Stimulated activated CD4-positive, alpha-beta T cell treated with anti-CD3 and anti-CD28 coated beads, TNF-alpha, amount 100 ng/mL, for 4 hours (primary cell): ENCODE measurements around the gene VIM.

Experiments
- DNase-seq, 3 experiments: peaks; one replicate each; pipeline ENCODE4 v3.0.0-alpha.2; 2020; ENCODE audit warnings: low read depth in 3 of 3

VIM gene

DNA sequence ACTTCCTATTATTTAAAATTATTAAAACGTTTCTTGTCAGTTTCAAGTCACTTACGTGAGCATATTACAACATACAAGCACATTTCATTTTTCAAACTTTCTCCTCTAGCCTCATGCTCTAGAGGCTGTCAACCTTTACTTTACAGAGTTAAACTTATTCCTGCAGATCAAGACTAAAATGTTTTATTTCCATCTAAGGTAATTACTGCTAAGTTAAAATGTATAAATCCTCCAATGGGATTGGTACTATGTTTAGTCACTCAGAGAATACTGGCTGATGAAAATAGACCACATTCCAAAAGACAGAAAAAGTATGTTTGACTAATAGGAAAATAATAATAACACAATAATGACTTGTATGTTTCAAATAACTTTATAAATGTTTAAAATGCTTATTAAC lies 18.2 kb upstream of the VIM start:
- DNase-seq, result no peak

DNA sequence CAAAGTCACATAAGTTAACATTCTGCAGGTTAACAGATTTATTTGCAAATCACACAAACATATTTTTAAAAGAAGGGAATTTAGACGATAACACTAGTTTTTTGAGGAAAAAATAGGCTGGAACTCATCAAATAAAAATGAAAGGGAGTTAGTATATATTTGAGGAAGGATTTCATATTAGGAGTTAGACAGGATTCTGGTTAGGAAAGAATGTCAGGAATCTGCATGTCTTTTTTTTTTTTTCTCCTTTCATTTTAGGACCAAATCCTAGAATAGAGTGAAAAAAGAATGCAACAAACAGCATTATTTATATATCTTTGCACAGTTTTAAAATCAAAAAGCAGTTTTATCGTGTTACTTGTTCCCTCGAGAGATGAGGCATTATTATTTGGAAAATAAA lies 17.7 kb upstream of the VIM start:
- DNase-seq, result no peak

DNA sequence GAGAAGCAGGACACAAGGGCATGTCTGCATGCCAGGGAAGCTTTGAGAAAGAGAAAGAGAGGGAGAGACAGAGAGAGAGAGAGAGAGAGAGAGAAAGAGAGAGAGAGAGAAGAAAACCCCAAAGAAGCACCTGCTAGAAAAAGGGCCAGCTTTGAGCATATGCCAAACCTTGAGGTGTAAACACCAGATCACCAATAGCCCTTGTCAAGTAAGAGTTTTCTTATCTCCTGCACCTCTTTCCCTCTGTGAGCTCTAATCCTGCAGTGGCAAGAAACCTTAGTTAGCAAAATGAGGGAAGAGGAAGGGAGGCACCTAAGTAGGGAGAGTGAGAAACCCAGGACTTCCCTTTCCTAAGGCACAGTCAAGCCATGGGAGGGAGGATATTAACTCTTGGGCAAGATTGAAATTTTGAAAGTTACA lies 15.2 kb upstream of the VIM start:
- no peak for DNase-seq

DNA sequence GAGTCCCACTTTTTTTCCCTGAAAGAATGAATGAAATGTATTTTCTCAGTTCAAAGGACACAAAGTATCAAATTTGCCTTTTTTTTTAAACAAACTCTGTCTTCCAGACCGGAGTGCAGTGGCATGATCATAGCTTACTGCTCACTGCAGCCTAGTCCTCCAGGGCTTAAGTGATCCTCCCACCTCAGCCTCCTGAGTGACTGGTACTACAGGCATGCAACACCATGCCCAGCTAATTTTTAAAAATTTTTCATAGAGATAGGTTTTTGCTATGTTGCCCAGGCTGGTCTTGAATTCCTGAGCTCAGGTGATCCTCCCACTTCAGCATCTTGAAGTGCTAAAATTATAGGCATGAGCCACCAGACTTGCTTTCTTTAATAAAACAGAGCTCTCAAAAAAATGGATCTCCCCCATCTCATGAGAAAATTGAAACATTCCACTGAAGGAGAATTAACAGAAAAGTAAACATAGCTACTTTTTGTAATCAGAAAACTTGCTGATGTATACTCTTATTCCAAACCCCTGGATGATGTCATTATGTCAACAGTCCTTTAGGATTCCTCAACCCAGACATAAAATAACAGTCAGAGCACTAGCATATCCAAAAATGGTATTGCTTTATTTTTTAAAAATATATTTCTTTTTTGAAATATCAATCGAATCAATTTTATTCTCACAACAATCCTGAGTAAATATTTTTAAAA lies 14.2 kb upstream of the VIM start:
- no peak for DNase-seq

DNA sequence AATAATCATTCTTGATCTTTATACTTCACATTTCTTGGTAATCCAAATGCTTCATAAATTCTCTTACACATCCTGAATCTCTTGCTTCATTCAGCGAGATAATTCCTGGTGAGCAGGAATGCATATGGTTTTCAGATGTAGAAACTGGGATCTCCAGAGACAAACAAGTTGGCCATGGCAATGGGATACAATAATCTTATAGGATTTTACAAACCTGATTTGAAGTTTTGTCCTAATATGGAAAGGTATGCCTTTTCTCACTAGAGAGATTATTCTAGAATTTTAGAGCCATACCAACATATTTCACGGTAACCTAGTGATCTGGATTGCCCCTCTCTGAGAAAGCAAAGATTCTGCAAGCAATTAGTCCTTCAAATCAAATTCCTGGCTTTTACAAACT lies 13.5 kb upstream of the VIM start:
- no peak for DNase-seq

DNA sequence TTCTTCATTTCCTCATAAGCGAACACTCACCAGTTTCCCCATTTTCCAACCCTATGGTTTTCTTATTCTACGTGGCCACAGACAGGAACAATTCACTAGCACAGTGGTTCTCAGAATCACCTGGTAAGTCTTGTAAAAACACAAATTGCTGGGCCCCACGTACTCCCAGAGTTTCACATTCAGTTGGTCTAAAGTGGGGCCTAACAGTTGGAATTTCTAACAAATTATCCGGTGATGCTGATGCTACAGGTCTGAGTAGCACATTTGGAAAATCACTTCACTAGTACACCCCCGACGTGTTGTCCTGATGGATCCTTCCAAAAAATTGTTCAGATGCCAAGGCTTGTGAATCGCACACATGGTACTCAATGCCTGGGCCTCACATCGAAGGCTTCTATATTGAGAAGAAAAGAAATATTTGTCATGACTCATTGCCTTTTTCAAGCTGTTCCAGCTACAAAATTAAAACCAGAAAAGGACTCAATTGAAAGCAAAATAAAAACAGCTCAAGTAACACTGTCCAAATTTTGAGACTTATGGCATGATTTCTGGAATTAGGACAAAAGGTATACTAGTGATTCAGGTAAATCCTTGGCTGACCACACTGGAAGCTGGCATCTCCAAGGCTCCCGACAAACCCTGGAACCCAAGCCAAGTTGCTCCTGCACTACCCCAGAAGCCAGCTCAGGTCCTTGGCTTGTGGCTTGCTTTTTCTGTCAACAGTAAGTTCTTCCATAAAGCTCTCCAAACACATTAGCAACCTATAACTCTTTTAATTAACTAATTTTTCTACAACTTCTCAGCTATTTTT lies 12.9 kb upstream of the VIM start:
- DNase-seq, result no peak

DNA sequence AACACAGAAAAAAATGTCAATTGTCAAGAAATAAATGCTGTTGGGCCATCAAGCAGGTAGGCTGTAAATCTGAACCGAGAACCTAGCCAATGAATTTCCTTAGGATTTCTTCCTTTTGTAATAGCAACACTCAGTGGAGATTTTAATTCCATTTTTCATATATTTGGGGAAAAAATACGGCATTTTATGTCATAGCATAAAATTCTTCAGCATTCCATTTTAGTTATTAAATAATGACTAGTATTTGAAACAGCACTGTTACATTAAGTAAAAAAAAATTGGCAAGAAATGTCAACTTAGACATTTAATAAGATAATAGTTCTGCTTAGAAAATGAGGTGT lies 12.3 kb upstream of the VIM start:
- no peak for DNase-seq

DNA sequence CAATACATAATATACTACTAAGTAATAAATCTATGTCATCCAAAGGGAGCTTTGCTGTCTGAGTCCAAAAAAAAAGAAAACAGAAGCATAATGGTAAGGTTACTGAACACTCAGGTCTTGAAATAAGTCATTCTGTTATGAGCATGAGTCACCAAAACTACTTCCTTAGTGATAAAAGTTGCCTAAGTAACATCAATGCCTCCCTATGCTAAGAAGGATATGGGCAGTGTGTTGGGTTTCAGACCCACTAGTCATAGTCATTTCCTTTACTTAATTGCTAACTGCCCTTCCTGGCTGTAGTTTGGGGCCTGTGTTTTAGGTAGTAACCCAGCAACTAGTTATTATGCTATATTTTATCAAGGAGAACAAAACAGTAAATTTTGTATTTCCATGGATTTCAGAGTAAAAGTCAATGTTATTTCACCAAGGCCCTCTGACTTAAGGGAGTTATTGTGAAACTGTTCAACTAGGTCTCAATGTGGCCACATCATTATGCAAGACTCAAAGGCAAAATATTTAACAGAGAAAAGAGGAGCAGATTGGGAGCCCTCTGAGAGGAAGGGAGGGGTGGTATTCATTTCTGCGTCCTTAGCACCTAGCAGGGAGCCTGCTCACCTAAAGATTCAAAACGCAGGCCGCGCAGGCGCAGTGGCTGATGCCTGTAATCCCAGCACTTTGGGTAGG lies 11.7 kb upstream of the VIM start:
- no peak for DNase-seq

DNA sequence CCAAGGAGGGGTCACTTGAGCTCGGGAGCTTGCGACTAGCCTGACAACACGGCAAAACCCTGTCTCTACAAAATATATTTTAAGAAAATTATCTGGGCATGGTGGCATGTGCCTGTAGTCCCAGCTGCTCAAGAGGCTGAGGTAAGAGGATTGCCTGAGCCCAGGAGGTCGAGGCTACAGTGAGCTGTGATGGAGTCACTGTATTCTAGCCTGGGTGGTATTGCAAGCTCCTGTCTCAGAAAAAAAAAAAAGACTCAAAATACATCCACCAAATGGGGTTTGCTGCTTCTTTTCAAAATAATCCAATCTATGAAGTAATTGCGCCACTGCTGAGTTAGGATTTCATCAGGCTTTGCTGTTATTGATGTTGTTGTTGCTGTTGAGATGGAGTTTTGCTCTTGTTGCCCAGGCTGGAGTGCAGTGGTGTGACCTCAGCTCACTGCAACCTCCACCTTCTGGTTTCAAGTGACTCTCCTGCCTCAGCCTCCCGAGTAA lies 11.1 kb upstream of the VIM start:
- DNase-seq, result no peak

DNA sequence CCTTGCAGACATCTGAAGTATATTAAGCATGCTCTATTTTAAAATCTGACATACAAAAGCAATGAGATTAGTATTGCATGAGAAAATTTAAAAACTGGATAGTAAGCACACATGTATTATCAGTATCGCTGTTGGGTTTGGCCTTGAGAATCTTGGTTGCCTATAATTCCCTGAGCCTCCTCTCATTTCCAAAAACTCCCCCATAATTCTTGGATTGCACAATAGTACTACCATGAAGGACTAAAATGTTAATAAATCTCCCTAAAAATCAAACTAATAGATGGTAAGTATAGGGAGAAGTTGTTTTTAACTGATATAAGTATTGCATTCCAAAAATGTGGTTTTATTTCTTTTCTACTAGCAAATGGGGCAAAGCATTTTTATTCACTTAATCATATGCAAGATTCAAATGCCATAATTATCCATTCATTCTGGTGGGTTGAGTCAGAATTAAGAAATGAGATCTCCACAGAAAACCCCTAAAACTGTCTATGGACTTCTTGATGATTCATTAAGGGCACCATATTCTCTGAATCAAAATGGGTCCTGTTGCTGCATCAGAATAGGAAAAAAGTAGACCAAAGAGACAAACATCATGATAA lies 10.3 kb upstream of the VIM start:
- no peak for DNase-seq

DNA sequence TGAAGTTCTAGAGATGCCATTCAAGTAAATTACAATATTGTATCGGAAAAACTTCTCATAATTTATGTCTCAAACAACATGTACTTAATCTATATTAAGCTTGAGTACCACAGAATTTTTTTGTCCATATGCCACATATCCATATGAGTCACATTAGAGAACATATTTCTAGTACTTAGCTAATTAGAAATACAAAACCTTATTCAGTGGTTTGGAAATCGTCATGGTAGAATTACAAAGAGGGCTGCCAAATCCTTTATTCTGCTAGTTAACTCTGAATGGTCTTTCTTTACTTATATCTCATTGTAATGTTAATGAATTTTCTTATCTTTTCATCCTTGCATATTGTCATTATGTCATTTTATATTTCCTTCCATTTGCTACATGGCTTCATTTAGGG lies 9.0 kb upstream of the VIM start:
- DNase-seq, result no peak

DNA sequence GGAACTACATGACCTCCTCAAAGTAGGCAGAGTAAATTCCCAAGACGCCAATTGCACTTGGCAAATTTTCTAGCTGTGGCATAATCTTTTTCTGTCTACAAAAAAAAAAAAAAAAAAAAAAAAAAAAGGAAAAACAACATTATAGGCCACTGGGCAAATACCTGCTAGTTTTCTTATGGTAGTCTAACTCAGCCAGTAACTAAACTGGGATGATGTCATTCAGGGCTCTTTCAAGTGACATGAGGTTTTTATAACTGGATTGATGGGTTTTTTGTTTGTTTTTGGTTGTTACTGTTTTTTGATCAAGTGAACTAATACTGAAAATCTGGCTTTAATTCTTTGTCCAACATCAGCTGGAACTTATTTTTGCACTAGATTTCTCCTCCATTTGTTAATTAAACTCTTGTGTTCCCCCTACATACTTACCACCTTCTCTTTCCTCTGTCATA lies 7.4 kb upstream of the VIM start:
- DNase-seq, result no peak

DNA sequence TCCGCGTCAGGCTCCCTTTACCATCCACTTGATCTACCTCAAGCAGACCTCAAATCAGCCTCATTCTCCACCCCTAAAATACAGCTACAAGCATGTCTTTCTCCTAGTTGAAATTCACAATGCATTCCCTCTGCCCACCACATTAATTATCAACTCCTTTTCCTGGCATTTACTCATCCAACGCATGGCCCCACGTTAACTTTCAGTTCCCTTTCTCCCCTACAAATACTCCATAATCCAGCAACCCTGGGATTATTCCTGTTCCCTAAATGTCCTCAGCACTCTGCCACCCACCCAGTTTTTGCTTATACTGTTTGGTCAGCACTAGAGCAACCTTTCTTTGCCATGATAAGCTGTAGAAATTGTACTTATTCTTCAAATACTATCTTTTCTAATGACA lies 5.7 kb upstream of the VIM start:
- DNase-seq, result no peak

DNA sequence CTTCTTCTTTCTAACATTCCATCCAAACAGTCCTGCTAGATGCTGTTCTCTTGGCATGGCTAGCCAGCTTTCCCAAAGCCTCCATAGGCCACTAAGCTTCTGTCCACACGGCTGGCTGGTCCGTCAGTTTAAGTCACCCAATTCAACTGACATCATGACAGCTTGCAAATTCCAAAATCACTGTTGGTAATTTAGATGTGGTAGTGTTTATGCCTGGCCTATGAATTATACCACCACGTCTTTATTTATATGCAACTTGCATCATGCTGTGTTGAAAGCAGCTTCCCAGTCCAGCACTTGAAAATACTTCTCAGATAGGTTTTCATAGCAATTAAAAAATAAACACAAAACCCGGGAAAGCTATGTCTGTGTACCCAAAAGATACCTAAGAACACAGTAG lies 2.2 kb upstream of the VIM start:
- no peak for DNase-seq

DNA sequence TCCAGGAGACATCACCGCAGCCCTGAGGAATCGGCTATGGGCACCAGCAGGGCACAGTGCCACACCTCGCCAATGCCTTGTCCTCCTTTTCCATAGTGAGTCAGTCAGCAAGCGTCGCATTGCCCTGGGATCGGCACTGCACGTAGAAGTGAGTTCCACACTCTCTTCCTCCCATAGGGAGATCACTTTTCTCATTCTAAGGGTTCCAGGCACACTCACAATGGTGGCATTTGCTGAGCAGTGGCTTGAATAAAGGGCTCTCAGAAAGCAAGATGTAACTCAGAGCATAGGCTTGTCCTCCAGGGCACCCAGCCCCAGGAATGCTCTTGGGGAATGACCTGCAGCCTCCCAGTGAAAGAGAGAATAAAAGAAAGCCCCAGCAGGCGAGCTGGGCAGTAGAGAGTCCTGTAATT lies 1.1 kb upstream of the VIM start:
- no peak for DNase-seq

DNA sequence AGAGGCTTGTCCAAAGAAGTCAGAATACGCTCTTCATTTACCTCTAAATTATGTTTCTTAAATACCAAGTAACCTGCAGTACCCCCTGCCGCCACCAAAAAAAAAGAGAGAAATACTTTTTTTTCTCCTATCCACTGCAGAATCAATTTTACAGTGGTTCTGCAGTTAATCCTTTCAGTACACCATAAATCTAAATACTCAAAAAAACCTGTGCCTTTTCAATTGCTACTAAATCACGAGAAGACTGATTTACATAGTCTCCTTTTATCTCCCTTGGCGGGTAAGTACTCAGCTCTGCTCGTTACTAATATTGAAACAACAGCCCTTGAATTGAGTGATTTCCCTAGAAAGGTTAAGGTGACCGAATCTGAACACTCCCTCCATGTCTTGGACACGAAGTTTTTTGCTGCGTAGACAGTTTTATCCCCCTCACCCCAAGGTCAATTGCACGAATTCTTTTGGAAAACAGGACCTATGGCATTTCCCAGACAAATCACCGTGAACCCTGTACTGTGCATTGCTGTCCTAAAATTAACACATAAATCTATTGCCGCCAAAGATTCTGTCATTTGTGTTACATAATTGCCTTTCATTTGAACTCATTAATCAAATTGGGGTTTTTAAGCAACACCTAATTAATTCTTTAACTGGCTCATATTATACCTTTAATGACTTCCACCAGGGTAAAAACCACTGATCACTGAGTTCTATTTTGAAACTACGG lies 512 bp upstream of the VIM start:
- no peak for DNase-seq

DNA sequence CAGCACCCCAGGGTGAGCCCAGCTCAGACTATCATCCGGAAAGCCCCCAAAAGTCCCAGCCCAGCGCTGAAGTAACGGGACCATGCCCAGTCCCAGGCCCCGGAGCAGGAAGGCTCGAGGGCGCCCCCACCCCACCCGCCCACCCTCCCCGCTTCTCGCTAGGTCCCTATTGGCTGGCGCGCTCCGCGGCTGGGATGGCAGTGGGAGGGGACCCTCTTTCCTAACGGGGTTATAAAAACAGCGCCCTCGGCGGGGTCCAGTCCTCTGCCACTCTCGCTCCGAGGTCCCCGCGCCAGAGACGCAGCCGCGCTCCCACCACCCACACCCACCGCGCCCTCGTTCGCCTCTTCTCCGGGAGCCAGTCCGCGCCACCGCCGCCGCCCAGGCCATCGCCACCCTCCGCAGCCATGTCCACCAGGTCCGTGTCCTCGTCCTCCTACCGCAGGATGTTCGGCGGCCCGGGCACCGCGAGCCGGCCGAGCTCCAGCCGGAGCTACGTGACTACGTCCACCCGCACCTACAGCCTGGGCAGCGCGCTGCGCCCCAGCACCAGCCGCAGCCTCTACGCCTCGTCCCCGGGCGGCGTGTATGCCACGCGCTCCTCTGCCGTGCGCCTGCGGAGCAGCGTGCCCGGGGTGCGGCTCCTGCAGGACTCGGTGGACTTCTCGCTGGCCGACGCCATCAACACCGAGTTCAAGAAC lies 1.1 kb downstream of the VIM start:
- peak; percentile 36 to 80 (median 69) for DNase-seq

DNA sequence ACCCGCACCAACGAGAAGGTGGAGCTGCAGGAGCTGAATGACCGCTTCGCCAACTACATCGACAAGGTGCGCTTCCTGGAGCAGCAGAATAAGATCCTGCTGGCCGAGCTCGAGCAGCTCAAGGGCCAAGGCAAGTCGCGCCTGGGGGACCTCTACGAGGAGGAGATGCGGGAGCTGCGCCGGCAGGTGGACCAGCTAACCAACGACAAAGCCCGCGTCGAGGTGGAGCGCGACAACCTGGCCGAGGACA lies 1.6 kb downstream of the VIM start:
- peak in 1 of 3 experiments; percentile 38 for DNase-seq

DNA sequence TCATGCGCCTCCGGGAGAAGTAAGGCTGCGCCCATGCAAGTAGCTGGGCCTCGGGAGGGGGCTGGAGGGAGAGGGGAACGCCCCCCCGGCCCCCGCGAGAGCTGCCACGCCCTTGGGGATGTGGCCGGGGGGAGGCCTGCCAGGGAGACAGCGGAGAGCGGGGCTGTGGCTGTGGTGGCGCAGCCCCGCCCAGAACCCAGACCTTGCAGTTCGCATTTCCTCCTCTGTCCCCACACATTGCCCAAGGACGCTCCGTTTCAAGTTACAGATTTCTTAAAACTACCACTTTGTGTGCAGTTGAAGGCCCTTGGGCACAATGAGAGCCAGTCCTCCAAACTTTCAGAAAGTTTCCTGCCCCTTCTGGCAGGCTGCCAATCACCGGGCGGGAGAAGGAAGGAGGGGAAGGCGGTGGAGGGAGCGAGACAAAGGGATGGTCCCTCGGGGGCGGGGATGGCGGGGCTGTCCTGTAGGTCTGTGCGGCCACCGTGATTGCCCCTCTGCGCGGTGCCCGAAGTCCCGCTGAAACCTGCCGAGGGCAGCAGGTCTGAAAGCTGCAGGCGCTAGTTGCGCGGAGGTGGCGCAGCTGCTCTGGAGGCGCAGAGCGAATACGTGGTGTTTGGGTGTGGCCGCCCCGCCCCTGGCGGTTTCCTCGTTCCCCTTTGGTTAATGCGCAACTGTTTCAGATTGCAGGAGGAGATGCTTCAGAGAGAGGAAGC lies 2.1 kb downstream of the VIM start:
- peak; percentile 72 to 78 (median 74) for DNase-seq

DNA sequence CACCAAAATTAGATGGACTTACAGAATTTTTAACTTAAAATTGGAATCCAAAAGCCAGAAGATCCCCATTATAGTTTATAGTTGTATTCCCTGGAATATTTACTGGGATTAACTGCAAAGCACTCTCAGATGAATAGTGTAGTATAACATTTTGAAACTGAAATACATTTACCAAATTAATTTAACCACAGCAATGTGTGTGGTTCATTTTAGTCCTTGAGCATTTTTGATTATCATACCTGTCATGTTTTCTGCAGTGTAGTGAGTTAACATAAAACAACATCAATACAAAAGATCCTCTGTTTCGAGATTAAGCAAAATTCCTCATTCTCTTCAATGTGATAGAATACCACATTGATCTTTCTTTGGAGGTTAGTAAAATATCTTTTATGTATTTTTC lies 3.7 kb downstream of the VIM start:
- no peak for DNase-seq
